HUES64 (cell line): ENCODE data around the gene SHISAL2A.
A peak's percentile ranks its signal among the peaks of the same experiment; 100 is the strongest.

Experiments used
- H3K27ac ChIP-seq: 2 replicates; pipeline ENCODE4 v1.7.0; 2013; ENCODE audit warnings: low read depth, low read length, inconsistent platforms
- H3K27me3 ChIP-seq: 2 replicates; pipeline ENCODE4 v1.6.1; 2013; ENCODE audit warnings: mild to moderate bottlenecking, low read length; ENCODE audit not compliant: insufficient read depth
- H3K36me3 ChIP-seq: 2 replicates; pipeline ENCODE4 v1.6.1; 2013; ENCODE audit warnings: mild to moderate bottlenecking, low read length; ENCODE audit not compliant: insufficient read depth
- H3K4me1 ChIP-seq: 2 replicates; pipeline ENCODE4 v1.6.1; 2013; ENCODE audit warnings: mild to moderate bottlenecking, low read length, moderate library complexity; ENCODE audit not compliant: insufficient read depth
- H3K4me3 ChIP-seq: 2 replicates; pipeline ENCODE4 v1.5.1; 2013; ENCODE audit warnings: mild to moderate bottlenecking, low read length, moderate library complexity
- H3K9ac ChIP-seq: 2 replicates; pipeline ENCODE4 v1.6.1; 2013; ENCODE audit warnings: mild to moderate bottlenecking, low read depth, low read length
- H3K9me3 ChIP-seq: 2 replicates; pipeline ENCODE4 v1.6.1; 2013; ENCODE audit warnings: low read depth, low read length; ENCODE audit not compliant: insufficient read depth
- WGBS: fragments of 150-250, 120-280 bp; methylation state at CpG from one replicate; pipeline ENCODE4 v1.1.7; 2013; ENCODE audit warnings: missing lambda C conversion rate; 5-methylcytosine and 5-hydroxymethylcytosine counted together

SHISAL2A gene

GRCh38 chr1:52600533-52601179 lies 32.3 kb upstream of the SHISAL2A start:
- WGBS, result 95% methylated on average over 8 of the region's 8 CpGs
- Histone ChIP-seq H3K4me3 (no peak overlapping the region), H3K27ac (no peak overlapping the region), H3K27me3 (peaks cover 43% of the 10 kb centered on the region), H3K36me3 (no peaks in the 10 kb centered on the region), H3K9ac (no peak overlapping the region), H3K9me3 (no peaks in the 10 kb centered on the region), H3K4me1 (peaks cover 11% of the 10 kb centered on the region; the same call in 1 of the 2 replicates)

GRCh38 chr1:52601519-52601918 lies 31.4 kb upstream of the SHISAL2A start:
- no peak overlapping the region for H3K9ac ChIP-seq
- WGBS, result 83% methylated on average over 3 of the region's 3 CpGs

GRCh38 chr1:52601991-52602855 lies 30.7 kb upstream of the SHISAL2A start, which contains the start of gene GPX7:
GPX7 (plus strand) TSS chr1:52602371; CDS start chr1:52602410, 39 bp downstream.
- Histone ChIP-seq H3K4me1 (peaks cover 11% of the 10 kb centered on the region; the same call in 1 of the 2 replicates), H3K36me3 (peaks cover 5% of the 10 kb centered on the region; the same call in 1 of the 2 replicates), H3K9me3 (no peaks in the 10 kb centered on the region), H3K9ac (peak within 1 kb of the TSS; percentile 80), H3K4me3 (peak within 1 kb of the TSS; percentile 63), H3K27me3 (peaks cover 43% of the 10 kb centered on the region), H3K27ac (no peak within 1 kb of the TSS)
- 3% methylated on average over 97 of the region's 97 CpGs for WGBS

More at GRCh38 chr1:52601519-52601918, 31.4 kb upstream of the SHISAL2A start:
- Histone ChIP-seq H3K4me1 (peaks cover 11% of the 10 kb centered on the region; the same call in 1 of the 2 replicates), H3K4me3 (peak overlapping the region; percentile 63; the same call in 1 of the 2 replicates), H3K27me3 (peaks cover 43% of the 10 kb centered on the region), H3K9me3 (no peaks in the 10 kb centered on the region), H3K36me3 (no peaks in the 10 kb centered on the region), H3K27ac (no peak overlapping the region)

DNA sequence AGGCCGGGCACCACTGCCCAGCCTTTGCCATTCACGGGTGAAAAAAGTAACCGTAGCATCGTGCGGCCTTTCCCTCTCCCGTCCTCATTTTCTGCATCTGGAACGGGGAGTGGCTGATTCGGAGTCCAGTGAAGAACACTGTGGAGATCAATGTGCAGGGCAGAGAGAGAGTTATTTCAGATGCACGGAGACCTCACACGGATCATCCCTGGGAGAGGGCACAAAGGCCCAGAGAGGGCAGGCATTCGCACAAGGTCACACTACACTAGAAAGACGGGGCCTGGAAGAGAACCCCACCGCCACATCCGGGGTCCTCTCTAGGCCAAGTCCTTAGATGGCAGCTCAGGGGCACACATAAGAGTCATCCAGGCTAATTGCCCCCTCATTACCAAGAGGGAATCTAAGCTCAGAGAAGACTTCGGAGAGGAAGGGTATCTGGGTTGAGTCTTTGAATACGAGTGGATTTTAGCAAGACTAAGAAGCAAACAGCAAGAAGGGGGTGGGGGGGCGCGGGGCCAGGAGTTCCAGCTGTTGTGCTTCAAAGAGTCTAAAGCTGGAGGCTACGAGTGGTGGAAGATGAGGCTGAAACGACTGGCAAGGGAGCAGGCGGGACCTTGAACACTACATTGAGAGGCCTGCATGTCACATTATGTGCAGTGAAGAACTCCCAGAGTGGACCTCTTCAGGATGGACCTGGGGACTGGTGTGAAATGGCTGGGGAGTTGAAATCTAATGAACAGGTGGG lies 29.9 kb upstream of the SHISAL2A start:
- Histone ChIP-seq H3K4me1 (peaks cover 11% of the 10 kb centered on the region; the same call in 1 of the 2 replicates), H3K9me3 (no peaks in the 10 kb centered on the region), H3K4me3 (peak overlapping the region; percentile 63), H3K27ac (no peak overlapping the region), H3K36me3 (peaks cover 9% of the 10 kb centered on the region; the same call in 1 of the 2 replicates), H3K27me3 (peaks cover 43% of the 10 kb centered on the region), H3K9ac (peak overlapping the region; percentile 80)
- 52% methylated on average over 21 of the region's 21 CpGs for WGBS

- Histone ChIP-seq H3K27me3 (peaks cover 43% of the 10 kb centered on the region), H3K27ac (no peak overlapping the region), H3K36me3 (peaks cover 15% of the 10 kb centered on the region), H3K4me1 (peaks cover 11% of the 10 kb centered on the region; the same call in 1 of the 2 replicates), H3K4me3 (no peak overlapping the region), H3K9me3 (no peaks in the 10 kb centered on the region), H3K9ac (no peak overlapping the region)
- WGBS, result 92% methylated on average over 6 of the region's 6 CpGs
Measured at GRCh38 chr1:52603630-52604029, 29.3 kb upstream of the SHISAL2A start.

- H3K27me3 ChIP-seq, result peaks cover 43% of the 10 kb centered on the region
- H3K27ac ChIP-seq, result no peak overlapping the region
- WGBS, result 94% methylated on average over 3 of the region's 3 CpGs
- no peak overlapping the region for H3K9ac ChIP-seq
- no peak overlapping the region for H3K4me3 ChIP-seq
- H3K36me3 ChIP-seq, result peaks cover 18% of the 10 kb centered on the region
- H3K4me1 ChIP-seq, result peaks cover 11% of the 10 kb centered on the region; the same call in 1 of the 2 replicates
- H3K9me3 ChIP-seq, result no peaks in the 10 kb centered on the region
Measured at GRCh38 chr1:52604063-52604770, 28.8 kb upstream of the SHISAL2A start.

GRCh38 chr1:52613636-52614373 lies 19.2 kb upstream of the SHISAL2A start:
- H3K27me3 ChIP-seq, result no peaks in the 10 kb centered on the region
- no peak overlapping the region for H3K9ac ChIP-seq
- H3K27ac ChIP-seq, result no peak overlapping the region
- H3K4me1 ChIP-seq, result 0 out of 2 replicates have a peak, but pooled peaks cover 3% of the 10 kb centered on the region
- no peak overlapping the region for H3K4me3 ChIP-seq
- 0 out of 2 replicates have a peak, but pooled peaks cover under 1% of the 10 kb centered on the region for H3K36me3 ChIP-seq
- no peaks in the 10 kb centered on the region for H3K9me3 ChIP-seq
- 60% methylated on average over 2 of the region's 2 CpGs for WGBS

DNA sequence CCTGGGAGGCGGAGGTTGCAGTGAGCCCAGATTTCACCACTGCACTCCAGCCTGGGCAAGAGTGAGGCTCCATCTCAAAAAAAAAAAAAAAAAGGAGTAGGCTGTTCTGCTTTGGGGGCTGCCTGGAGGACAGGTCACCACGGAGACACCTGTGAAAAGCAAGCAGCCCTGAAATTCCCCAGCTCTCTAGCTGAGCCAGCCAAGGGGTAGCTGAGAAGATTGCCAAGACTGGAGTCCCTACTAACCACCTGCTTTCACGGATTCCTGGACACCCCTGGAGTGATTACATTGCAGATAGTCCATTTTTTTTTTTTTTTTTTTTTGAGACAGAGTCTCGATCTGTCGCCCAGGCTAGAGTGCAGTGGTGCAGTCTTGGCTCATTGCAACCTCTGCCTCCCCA lies 18.3 kb upstream of the SHISAL2A start:
- 90% methylated on average over 5 of the region's 5 CpGs for WGBS
- no peaks in the 10 kb centered on the region for H3K9me3 ChIP-seq
- no peak overlapping the region for H3K27ac ChIP-seq
- no peaks in the 10 kb centered on the region for H3K27me3 ChIP-seq
- H3K36me3 ChIP-seq, result no peaks in the 10 kb centered on the region
- no peak overlapping the region for H3K9ac ChIP-seq
- no peak overlapping the region for H3K4me3 ChIP-seq
- 0 out of 2 replicates have a peak, but pooled peaks cover 3% of the 10 kb centered on the region for H3K4me1 ChIP-seq

GRCh38 chr1:52615489-52616042 lies 17.4 kb upstream of the SHISAL2A start:
- Histone ChIP-seq H3K27me3 (no peaks in the 10 kb centered on the region), H3K9me3 (no peaks in the 10 kb centered on the region), H3K36me3 (no peaks in the 10 kb centered on the region), H3K4me3 (no peak overlapping the region), H3K27ac (no peak overlapping the region), H3K4me1 (0 out of 2 replicates have a peak, but pooled peaks cover 3% of the 10 kb centered on the region), H3K9ac (no peak overlapping the region)
- WGBS, result 76% methylated on average over 5 of the region's 5 CpGs
